ENCODE data around the gene AGAP1.

DNA sequence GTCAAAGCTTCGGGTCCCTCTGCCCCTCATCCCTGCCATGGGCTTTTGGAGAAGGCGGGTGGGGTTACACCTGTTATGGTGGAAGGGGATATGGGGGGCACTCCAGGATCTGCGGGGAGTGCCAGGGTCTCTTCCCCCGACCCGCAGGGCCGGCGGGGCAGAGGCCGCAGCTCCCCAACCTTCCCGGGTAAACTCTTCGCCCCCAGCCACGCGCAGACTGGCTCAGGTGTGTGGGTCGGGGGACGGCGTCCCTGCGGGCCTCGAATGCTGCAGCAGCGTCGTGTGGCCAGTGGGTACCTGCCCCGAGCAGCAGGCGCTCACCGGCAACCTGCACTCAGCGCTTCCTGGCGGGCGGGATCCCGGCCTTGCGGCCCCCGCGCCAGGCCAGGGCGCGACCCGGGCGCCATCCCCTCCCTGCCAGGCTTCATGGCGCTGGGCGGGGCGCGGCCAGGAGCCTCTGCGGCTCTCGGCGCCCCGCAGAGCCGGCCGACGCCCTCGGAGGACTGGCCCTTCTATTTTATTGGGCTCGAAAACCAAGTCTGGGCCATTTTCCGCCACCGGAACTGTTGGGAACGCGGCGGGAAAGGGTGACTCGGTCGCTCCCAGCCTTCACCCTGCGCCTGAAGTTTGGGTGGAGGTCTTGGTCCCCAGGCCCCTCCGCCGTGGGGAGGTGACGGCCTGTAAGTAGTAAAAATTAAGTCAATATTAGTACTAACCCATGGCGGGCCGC is 669.8 kb downstream of the AGAP1 start:
- TF ChIP-seq, protein P1, sequence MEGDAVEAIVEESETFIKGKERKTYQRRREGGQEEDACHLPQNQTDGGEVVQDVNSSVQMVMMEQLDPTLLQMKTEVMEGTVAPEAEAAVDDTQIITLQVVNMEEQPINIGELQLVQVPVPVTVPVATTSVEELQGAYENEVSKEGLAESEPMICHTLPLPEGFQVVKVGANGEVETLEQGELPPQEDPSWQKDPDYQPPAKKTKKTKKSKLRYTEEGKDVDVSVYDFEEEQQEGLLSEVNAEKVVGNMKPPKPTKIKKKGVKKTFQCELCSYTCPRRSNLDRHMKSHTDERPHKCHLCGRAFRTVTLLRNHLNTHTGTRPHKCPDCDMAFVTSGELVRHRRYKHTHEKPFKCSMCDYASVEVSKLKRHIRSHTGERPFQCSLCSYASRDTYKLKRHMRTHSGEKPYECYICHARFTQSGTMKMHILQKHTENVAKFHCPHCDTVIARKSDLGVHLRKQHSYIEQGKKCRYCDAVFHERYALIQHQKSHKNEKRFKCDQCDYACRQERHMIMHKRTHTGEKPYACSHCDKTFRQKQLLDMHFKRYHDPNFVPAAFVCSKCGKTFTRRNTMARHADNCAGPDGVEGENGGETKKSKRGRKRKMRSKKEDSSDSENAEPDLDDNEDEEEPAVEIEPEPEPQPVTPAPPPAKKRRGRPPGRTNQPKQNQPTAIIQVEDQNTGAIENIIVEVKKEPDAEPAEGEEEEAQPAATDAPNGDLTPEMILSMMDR (IDR thresholded peaks at IDR 0.05): no peak
- TF ChIP-seq CHD2 (IDR thresholded peaks at IDR 0.05; ENCODE audit: low read length, partially characterized antibody) (no peak), MAFK (IDR thresholded peaks at IDR 0.05; ENCODE audit: partially characterized antibody) (no peak), EP300 (IDR thresholded peaks at IDR 0.05) (no peak)

Measured in A549 (cell line).